Measurements from ENCODE around the gene OCIAD1.
A peak's percentile ranks its signal among the peaks of the same experiment; 100 is the strongest.
"Not testable (repeated sequence)": the region's sequence is repeated elsewhere in the genome, so short reads cannot be mapped to it uniquely, and the experiment has no call there.

OCIAD1 gene, protein sequence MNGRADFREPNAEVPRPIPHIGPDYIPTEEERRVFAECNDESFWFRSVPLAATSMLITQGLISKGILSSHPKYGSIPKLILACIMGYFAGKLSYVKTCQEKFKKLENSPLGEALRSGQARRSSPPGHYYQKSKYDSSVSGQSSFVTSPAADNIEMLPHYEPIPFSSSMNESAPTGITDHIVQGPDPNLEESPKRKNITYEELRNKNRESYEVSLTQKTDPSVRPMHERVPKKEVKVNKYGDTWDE

DNA sequence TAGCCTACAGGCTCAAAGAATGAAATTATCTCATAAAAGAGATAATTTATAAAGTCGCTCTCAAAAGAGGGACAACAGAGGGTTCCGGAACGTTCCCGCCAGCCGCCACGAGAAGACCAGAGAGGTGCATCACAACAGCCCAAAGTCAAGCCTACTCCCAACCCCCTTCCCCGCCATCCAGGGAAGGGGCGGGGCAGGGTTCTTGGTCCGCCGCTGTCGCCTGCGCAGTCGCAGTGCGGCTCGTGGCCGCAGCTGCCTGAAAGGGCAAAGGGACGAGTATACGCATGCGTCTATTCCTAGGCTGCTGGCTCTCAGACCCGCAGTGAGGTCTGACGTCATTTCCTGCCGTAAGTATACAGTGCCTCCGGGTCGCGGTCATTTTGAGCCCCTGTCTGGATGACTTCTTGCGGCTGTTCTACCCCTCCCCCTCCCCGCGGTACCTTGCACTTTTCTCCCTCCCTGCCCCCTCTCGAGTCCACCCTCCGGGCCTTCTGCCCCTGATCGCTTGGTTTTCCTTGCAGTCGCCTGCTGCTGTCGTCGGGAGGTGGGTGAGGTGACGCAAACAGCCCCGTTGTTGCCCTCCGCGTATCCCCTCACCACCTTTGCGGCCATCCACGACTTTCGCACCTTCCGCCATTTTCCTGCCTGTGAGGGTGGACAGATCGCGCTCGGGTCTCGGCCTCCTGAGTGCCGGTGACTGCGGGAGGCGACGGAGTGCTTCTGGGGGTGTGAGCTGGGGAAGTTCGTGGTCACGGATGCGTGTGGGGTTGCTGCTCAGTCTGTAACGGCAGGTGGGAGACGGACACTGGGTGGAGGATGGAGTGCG is at the start of gene OCIAD1:
Gene OCIAD1, plus strand, starts transcription at position 383 of the 826 bp plus-strand sequence. CDS start 1,537 bp downstream, outside the sequence.
- DNase-seq (ENCODE audit: low read depth in 3 of 3, low spot score in 1 of 3) = peak; percentile 76 to 89 (median 85)

DNA sequence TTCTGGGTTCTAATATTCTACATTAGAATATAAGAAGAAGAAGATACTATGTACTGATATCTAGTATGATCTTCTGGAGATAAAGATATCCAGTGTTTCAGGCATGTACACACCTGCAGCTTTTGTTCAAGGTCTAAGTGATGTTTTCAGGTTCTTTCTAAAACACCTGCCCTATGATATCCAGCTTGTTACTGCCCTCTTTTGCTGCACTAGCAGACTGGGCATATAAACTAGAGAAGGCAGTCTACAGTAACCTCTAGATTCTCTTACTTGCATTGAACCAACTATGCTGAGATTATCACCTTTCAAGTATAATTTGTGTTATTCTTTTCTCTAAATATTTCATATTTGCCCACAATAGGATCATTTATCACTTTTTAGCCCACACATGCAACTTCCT is 48.9 kb upstream of the OCIAD1 start:
- no peak for DNase-seq (ENCODE audit: low read depth in 3 of 3, low spot score in 1 of 3)

DNA sequence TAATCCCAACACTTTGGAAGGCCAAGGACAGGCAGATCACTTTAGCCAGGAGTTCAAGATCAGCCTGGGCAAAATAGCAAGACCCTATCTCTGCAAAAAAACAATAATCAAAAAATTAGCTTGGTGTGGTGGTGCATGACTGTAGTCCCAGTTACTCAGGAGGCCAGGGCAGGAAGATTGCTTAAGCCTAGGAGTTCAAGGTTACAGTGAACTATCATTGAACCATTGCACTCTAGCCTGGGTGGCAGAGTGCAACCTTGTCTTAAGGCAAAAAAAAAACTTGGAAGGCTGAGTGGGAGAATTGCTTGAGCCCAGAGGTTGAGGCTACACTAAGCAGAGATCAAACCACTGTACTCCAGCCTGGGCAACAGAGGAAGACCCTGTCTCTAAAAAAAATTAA is 45.6 kb upstream of the OCIAD1 start:
- no peak for DNase-seq (ENCODE audit: low read depth in 3 of 3, low spot score in 1 of 3)

DNA sequence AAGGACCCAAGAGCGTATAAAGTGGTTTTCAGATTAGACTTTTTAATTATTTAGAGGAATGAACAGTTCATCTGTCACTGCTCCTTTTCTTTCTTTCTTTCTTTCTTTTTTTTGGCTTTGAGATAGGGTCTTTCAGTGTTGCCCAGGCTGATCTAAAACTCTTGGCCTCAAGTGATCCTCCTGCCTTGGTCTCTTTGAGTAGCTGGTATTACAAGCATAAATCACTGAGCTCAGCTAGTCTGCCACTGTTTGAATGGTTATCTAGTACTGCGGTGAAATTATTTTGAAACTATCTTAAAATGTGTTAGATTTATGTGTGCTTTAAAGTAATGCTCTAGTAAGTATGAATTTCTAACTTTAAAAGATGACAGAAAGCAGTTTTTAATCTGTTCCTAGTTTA is 44.3 kb upstream of the OCIAD1 start:
- no peak for DNase-seq (ENCODE audit: low read depth in 3 of 3, low spot score in 1 of 3)

DNA sequence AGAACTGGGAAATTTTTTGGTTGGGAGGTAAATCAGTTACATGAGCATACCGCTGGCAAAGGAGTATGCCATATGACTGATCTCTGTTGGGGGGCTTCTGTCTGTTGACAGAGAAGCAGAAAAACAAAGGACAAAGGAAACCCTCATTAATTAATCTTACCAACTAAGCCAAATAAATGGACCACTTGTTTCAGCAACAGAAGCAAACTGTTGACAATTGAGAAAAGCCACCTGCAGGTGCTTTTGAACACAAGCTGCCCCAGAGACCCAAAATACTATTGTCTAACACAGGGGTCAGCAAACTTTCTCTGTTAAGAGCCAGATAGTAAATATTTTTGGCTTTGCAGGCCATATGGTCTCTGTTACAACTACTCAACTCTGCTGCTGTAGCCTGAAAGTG is 43.8 kb upstream of the OCIAD1 start:
- DNase-seq (ENCODE audit: low read depth in 3 of 3, low spot score in 1 of 3) = no peak

DNA sequence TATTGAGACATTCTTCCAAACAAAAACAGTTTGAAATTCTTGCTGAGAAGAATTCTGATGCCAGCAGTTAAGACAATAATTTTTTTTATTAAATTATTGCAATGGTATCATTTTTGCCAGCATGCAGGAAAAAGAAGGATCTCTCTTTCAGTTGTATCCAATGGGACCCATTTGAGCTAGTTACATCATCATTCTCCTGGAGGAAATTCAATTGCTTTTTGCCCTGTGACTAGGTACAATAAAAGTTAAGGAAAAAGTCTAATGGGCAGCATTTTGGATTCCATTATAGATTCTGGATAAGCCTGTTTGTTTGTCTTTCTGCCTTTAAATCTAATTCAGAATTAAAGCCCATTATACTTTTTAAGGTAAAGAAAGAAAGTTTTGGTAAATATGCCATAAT is 40.3 kb upstream of the OCIAD1 start:
- DNase-seq (ENCODE audit: low read depth in 3 of 3, low spot score in 1 of 3) = no peak

DNA sequence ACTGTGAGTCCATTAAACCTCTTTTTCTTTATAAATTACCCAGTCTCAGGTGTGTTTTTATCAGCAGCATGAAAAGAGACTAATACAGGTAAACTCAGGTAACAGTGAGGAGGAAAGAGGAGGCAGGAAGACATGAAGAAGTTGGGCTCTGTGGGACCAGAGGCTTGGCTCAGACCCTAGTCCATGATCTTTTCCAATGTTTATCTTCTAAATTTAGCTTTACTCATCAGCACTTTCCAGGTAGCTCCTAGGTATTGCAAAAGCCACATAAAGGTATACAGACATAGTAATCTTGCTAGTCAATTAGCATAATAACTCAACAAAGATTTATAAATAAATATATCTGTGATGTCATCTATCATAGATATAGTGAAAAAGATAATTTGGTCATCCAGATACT is 39.6 kb upstream of the OCIAD1 start:
- no peak for DNase-seq (ENCODE audit: low read depth in 3 of 3, low spot score in 1 of 3)

DNA sequence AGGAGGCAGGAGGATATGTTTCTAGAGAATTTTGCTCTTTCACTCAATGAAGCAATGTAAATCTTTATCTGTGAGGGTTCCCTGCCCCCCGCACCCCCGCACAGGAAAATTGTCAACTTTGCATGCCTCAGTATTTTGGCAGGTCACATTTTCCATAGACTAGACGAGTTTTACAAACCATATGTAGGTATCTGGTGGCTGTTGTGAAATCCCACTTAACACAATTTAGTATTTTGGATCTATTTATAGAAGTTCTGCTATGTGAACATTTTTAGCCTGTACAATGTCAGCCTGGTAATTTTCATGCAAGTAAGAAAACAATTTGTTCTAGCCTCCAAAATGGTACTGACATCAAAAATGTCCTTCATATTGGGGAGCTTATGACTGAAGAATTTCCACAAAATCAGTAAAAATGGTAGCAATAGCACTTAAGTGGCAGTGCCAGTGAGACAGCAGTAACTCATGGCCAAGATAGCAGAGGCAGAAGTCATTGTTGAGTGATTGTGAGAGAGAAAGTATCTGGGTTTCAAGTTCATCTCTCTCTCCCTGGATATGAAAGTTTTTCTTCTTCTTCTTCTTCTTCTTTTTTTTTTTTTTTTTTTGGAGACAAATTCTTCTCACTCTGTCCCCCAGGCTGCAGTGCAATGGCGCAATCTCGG is 38.4 kb upstream of the OCIAD1 start:
- DNase-seq (ENCODE audit: low read depth in 3 of 3, low spot score in 1 of 3) = no peak

DNA sequence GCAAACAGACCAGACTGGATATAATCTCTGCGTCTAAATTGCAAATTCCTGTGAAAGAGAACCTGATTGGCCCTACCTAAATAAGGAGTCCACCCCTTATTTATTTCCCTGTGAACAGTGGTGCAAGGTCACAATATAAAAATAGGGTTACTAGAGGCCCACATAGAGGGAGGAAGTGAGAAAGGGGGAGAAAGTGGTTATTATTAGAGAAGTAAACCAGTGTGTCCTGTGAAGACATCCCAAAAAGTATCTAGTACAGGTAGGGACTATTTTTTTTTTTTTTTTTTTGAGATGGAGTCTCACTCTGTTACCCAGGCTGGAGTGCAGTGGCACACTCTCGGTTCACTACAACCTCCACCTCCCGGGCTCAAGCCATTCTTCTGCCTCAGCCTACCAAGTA is 35.8 kb upstream of the OCIAD1 start:
- DNase-seq (ENCODE audit: low read depth in 3 of 3, low spot score in 1 of 3) = no peak

DNA sequence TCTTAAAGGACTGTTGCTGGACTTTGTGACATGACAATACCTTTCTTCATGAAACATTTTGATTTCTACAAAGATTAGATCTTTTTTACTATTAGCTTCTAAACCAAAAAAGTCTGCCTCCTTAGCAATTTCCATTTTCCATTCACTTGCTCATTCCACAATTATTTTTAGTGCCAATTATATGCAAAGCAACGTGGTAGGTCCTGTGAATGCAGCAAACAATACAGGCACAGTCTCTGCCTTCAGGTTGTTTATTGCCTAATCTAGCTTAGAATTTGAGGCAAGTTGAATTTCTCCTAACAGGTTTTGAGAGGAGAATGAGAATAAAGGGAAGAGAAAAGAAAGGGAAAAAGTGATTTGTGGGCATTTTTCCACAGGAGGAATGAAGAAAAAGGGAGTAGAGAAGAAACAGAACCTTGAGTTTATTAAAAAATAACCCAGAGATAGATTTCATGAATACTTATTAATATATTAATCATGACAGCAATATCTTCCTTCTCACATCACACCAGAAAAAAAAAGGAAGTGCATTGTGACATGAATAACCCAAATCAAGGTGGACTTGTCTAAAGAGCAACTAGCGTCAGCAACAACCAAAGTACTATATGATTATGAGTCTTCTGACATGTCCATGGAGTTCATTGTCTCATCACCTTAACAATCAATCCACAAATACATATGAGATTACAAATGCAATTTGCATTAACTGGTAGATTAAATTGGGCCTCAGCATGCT is 34.5 kb upstream of the OCIAD1 start:
- no peak for DNase-seq (ENCODE audit: low read depth in 3 of 3, low spot score in 1 of 3)

DNA sequence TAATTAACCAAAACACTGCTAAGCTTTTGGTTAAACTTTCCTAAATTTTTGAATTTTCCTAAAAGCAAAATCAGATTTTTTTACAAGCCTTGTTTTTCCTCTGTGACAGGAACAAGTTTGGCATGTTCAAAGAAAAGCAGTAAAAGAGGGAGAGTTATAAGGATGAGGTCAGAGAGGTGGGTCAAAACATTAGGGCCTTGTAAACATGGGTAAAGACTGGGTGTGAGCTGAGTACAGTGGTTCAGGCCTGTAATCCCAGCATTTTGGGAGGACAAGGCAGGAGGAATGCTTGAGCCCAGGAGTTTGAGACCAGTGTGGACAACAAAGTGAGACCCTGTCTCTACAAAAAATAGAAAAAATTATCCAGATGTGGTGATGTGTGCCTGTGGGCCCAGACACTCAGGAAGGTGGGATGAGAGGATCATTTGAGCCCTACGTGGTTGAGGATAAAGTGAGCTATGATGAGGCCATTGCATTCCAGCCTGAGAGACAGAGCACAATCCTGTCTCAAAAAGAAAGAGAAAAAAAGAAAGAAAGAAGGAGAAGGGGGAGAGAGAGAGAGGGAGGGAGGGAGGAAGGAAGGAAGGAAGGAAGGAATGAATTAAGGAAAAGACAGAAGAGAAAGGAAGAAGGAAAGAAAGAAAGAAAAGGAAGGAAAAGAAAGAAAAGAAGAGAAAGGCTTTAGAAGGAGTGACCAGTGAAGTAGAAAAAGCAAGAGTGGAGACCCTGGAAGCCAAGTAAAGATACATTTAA is 33.8 kb upstream of the OCIAD1 start:
- no peak for DNase-seq (ENCODE audit: low read depth in 3 of 3, low spot score in 1 of 3)

DNA sequence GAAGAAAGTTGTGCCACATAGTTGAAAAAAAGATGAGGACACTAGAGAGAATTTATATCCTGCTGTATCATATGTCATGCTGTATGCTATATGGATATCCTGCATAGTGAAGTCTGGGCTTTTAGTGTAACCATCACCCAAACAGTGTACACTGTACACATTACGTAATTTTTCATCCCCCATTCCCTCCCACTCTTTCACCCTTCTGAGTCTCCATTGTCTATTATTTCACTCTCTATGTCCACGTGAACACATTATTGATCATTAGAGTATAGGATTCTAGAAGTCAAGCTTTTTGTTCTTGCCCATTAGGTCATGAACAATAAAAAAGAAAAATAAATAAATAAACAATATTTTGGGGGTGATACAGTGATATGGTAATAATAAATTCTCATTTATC is 32.8 kb upstream of the OCIAD1 start:
- DNase-seq (ENCODE audit: low read depth in 3 of 3, low spot score in 1 of 3) = no peak

DNA sequence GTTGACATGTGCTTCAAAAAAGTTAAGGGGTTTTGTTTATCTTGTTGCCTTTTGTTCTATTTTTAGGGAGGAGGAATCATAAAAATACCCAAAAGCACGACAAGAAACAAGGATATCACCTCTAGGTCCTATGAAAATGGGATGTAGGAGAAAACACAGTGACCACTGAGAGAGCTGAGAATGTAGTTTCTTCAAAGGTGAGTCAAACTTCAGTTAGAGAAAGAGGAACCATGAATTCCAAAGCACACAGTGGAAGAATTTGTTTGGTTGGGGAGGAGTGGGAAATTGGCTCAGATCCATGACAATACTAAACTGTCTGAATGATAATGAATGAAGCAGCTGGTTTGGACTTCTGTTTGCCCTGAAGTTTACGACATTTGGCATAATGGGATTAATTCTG is 31.7 kb upstream of the OCIAD1 start:
- DNase-seq (ENCODE audit: low read depth in 3 of 3, low spot score in 1 of 3) = no peak

DNA sequence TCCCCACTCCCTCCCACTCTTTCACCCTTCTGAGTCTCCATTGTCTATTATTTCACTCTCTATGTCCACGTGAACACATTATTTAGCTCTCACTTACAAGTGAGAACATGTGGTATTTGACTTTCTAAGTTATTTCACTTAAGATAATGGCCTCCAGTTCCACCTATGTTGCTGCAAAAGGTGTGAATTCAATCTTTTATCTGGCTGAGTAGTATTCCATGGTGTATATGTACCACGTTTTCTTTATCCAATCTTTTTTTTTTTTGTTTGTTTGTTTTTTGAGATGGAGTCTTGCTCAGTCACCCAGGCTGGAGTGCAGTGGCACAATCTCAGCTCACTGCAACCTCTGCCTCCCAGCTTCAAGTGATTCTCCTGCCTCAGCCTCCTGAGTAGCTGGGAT is 30.7 kb upstream of the OCIAD1 start:
- not testable (repeated sequence) for DNase-seq (ENCODE audit: low read depth in 3 of 3, low spot score in 1 of 3)

DNA sequence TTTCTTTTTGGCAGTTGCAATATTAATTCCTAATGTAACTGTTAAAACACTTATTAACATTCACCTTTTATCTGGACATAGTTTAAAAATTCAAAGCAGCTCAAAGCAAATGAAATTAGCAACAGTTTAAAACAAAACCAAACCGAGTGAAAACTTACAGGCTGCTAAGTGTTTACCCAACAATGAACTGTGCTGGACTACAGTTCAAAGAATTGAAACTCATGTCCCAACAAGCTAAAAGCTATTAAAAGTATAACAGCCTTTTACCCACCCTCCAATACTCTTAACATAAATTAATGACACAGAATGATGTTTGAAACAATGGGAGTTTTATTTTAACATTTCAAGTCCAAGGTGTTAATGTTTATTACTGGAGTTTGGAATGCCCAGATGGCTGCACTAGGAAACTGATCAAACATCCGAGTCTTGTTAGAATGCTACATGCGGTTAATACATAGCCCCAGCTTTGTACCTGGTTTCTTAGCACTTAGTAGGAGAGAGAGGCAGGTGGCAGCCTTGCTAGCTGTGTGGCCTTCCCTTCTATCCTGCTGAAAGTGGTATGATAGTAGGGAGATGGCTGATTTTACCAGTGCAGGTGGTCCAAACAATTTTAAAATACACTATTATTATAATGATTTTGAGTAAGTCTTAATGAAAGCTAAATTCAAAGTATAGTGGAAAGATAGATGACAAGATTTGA is 29.7 kb upstream of the OCIAD1 start:
- DNase-seq (ENCODE audit: low read depth in 3 of 3, low spot score in 1 of 3) = no peak

DNA sequence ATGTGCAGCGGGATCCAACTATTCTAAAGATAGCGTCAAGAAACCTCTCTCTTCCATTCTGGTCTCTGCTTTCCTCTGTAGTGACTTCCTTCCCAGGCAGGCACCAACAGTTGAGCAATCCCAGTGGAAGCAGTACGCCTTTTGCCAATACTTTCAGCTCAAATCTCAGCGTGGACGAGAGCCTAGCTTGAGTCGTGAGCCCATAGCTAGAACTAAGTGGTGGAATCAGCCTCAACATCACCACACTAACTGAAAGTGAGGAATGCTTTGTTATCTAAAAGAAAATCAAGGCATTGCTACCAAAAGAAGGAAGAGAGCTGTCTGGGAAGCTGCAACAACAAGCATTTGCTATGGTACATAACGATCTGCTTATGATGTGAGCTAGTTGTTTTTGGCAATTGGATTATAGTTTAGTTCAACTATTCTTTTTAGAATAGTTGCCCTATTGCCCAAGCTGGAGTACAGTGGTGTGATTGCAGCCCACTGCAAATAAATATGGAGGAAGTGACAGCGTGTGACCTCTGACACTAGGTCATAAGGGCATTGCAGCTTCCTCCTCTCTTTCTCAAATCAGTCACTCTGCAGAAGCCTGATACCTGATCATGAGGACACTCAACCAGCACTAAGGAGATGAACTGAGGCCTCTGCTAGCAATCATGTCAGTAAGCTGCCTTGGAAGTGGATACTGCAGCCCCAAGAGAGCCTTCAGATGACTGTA is 26.1 kb upstream of the OCIAD1 start:
- DNase-seq (ENCODE audit: low read depth in 3 of 3, low spot score in 1 of 3) = no peak

DNA sequence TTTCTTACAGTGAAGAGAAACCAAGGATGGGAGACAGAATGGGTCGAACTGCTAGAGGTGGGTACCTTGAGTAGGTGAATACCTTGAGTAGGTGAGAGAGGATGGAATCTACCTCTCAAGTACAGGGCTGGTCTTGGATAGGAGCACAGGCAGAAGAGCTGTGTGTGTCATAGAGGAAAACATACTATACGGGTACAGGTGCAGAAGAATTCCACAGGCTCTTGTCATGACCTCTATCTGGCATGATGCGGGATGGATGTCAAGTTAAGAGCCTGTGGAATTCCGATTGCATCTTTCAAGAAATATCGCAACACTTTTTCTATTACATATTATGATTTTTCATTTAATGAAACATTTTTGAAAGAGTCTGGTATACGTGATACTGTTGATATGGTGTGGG is 18.0 kb upstream of the OCIAD1 start:
- no peak for DNase-seq (ENCODE audit: low read depth in 3 of 3, low spot score in 1 of 3)

DNA sequence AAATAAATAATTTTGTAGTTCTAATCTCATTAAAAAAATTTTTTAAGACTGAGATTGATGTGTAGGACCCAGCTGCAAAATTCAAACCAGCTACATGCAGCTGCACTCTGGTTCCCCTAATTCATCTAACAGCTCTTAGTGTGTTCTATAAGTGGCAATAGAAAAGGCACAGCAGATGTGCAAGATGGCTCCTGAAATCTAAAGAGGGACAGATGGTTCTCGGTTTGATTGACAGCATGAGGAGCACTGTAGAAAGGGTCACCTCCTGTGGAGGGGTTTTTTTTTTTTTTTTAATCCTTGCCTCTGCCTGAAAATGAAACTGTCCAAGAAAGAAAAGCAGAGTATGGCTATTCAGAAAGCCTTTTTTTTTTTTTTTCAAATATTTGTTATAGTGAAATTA is 16.9 kb upstream of the OCIAD1 start:
- no peak for DNase-seq (ENCODE audit: low read depth in 3 of 3, low spot score in 1 of 3)

DNA sequence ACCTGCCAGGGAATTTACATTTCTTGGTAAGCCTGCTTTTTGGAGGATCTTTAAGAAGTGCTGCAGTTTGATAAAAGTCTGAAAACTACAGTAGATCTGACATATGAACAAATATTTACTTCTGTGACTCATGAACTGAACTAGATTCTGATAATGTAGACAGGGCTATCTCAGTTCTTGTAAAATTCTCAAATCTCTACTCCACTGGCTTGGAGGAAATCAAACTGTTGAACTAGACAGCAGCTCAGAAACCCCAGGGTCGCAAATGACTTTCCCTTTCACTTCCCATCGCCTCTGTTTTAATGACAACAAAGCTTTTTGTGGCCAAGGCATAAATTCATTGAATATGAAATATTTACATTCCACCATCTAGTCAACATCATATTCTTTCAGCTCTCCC is 15.4 kb upstream of the OCIAD1 start:
- no peak for DNase-seq (ENCODE audit: low read depth in 3 of 3, low spot score in 1 of 3)

DNA sequence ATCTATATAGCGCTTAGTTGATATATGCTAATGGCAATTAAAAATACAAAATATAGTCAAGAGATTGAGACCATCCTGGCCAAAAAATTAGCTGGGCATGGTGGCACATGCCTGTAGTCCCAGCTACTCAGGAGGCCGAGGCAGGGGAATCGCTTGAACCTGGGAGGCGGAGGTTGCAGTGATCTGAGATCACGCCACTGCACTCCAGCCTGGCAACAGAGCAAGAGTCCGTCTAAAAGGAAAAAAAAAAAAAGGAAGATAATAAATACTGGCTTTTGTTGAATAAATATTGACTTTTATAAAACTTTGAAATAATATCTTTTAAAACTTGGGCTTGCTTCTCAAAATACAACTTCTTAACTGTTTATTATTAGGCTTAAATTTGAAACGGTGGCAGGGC is 14.6 kb upstream of the OCIAD1 start:
- not testable (repeated sequence) for DNase-seq (ENCODE audit: low read depth in 3 of 3, low spot score in 1 of 3)

Data from stimulated activated CD4-positive, alpha-beta T cell treated with anti-CD3 and anti-CD28 coated beads, TNF-alpha, amount 100 ng/mL, for 1 hour (primary cell).